Measurements from ENCODE around the gene APMAP. TPM values are rescaled to one million over a fixed set of nuclear protein-coding genes. Genes with fewer than 3 reads are reported as not detected.

APMAP gene
- polyA plus RNA-seq, 1 of the 3 experiments (the other 2 are of a cell fraction) = 107 TPM

GRCh38 chr20:25017257-25017803 is 24.8 kb upstream of the APMAP start:
- no peaks in the 10 kb centered on the region for H3K9me3 ChIP-seq
- H3K9ac ChIP-seq = no peak overlapping the region
- POLR2A ChIA-PET = no interaction called here
- no peak overlapping the region for H3K4me3 ChIP-seq (ENCODE audit: low read depth in 2 of 2, low read length in 1 of 2)
- 75% methylated on average over 13 of the region's 14 CpGs for WGBS (ENCODE audit: low lambda C conversion rate)
- H3K4me2 ChIP-seq = no peak overlapping the region
- no peaks in the 10 kb centered on the region for H3K79me2 ChIP-seq (ENCODE audit: insufficient read depth)
- CTCF ChIA-PET = interaction anchor here (1.7 kb wide), 1 partner anchor 162 kb away, joined by 6 read pairs; no protein-coding TSS in a partner anchor
- no peaks in the 10 kb centered on the region for H4K20me1 ChIP-seq (ENCODE audit: insufficient read depth)
- no peaks in the 10 kb centered on the region; a peak in 1 of 4 replicates for H3K4me1 ChIP-seq (ENCODE audit: control insufficient read depth in 1 of 2, insufficient read depth in 2 of 2, low read depth in 1 of 2, low read length in 1 of 2)
- H3F3A ChIP-seq (replicated peaks; ENCODE audit: insufficient read depth) = no peaks in the 10 kb centered on the region
- TF ChIP-seq, protein P1, sequence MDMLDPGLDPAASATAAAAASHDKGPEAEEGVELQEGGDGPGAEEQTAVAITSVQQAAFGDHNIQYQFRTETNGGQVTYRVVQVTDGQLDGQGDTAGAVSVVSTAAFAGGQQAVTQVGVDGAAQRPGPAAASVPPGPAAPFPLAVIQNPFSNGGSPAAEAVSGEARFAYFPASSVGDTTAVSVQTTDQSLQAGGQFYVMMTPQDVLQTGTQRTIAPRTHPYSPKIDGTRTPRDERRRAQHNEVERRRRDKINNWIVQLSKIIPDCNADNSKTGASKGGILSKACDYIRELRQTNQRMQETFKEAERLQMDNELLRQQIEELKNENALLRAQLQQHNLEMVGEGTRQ (IDR thresholded peaks at IDR 0.05; ENCODE audit: borderline replicate concordance, low read depth, low read length) = no peak
- TF ChIP-seq GABPA (IDR thresholded peaks at IDR 0.05; ENCODE audit: low read depth) (no peak), FOSL2 (IDR thresholded peaks at IDR 0.05; ENCODE audit: borderline replicate concordance, low read depth) (no peak), SIN3A (IDR thresholded peaks at IDR 0.05; ENCODE audit: borderline replicate concordance, low read depth, low read length) (no peak), CHD2 (IDR thresholded peaks at IDR 0.05; ENCODE audit: low read length, partially characterized antibody) (no peak), FOXJ3 (CRISPR knock-in tag; IDR thresholded peaks at IDR 0.05) (no peak), RCOR1 (IDR thresholded peaks at IDR 0.05; ENCODE audit: low read length) (no peak)
- H3K27me3 ChIP-seq (ENCODE audit: insufficient read depth) = no peaks in the 10 kb centered on the region
- no peaks in the 10 kb centered on the region for H3K36me3 ChIP-seq (replicated peaks in 1 of 2; ENCODE audit: control insufficient read depth in 1 of 2, insufficient read depth in 2 of 2, low read length in 1 of 2)
- no peak overlapping the region for H3K27ac ChIP-seq (ENCODE audit: low read depth in 2 of 2, low read length in 1 of 2)
- no peak for DNase-seq
- no peak overlapping the region for H2AFZ ChIP-seq (ENCODE audit: low read depth)
- no peaks in the 10 kb centered on the region for H3K9me2 ChIP-seq

- Histone ChIP-seq H3K4me3 (ENCODE audit: low read depth in 2 of 2, low read length in 1 of 2) (no peak overlapping the region), H3K9me3 (no peaks in the 10 kb centered on the region), H3K36me3 (replicated peaks in 1 of 2; ENCODE audit: control insufficient read depth in 1 of 2, insufficient read depth in 2 of 2, low read length in 1 of 2) (no peaks in the 10 kb centered on the region), H2AFZ (ENCODE audit: low read depth) (no peak overlapping the region), H3K9me2 (no peaks in the 10 kb centered on the region), H3K4me2 (no peak overlapping the region), H3K4me1 (ENCODE audit: control insufficient read depth in 1 of 2, insufficient read depth in 2 of 2, low read depth in 1 of 2, low read length in 1 of 2) (no peaks in the 10 kb centered on the region; a peak in 1 of 4 replicates), H3K27me3 (ENCODE audit: insufficient read depth) (no peaks in the 10 kb centered on the region), H3K27ac (ENCODE audit: low read depth in 2 of 2, low read length in 1 of 2) (no peak overlapping the region), H3F3A (replicated peaks; ENCODE audit: insufficient read depth) (no peaks in the 10 kb centered on the region), H3K79me2 (ENCODE audit: insufficient read depth) (no peaks in the 10 kb centered on the region), H3K9ac (no peak overlapping the region), H4K20me1 (ENCODE audit: insufficient read depth) (no peaks in the 10 kb centered on the region)
- CTCF ChIA-PET = interaction anchor here (1.7 kb wide), 1 partner anchor 162 kb away, joined by 6 read pairs; no protein-coding TSS in a partner anchor
- WGBS (ENCODE audit: low lambda C conversion rate) = 70% methylated on average over 9 of the region's 11 CpGs
- no peak for DNase-seq
- POLR2A ChIA-PET = no interaction called here
- TF ChIP-seq, protein P2, sequence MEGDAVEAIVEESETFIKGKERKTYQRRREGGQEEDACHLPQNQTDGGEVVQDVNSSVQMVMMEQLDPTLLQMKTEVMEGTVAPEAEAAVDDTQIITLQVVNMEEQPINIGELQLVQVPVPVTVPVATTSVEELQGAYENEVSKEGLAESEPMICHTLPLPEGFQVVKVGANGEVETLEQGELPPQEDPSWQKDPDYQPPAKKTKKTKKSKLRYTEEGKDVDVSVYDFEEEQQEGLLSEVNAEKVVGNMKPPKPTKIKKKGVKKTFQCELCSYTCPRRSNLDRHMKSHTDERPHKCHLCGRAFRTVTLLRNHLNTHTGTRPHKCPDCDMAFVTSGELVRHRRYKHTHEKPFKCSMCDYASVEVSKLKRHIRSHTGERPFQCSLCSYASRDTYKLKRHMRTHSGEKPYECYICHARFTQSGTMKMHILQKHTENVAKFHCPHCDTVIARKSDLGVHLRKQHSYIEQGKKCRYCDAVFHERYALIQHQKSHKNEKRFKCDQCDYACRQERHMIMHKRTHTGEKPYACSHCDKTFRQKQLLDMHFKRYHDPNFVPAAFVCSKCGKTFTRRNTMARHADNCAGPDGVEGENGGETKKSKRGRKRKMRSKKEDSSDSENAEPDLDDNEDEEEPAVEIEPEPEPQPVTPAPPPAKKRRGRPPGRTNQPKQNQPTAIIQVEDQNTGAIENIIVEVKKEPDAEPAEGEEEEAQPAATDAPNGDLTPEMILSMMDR (IDR thresholded peaks at IDR 0.05) = no peak
- TF ChIP-seq GATA2 (CRISPR knock-in tag; IDR thresholded peaks at IDR 0.05) (no peak), CHD2 (IDR thresholded peaks at IDR 0.05; ENCODE audit: low read length, partially characterized antibody) (no peak), YY1 (IDR thresholded peaks at IDR 0.05; ENCODE audit: low read depth) (no peak), RAD21 (IDR thresholded peaks at IDR 0.05; ENCODE audit: low read length) (no peak), MEF2A (IDR thresholded peaks at IDR 0.05; ENCODE audit: borderline replicate concordance, low read depth) (no peak), FOXJ3 (CRISPR knock-in tag; IDR thresholded peaks at IDR 0.05) (no peak), FOXM1 (IDR thresholded peaks at IDR 0.05; ENCODE audit: low read depth) (no peak), REST (IDR thresholded peaks at IDR 0.05; ENCODE audit: low read depth, low read length) (no peak), TEAD4 (IDR thresholded peaks at IDR 0.05; ENCODE audit: borderline replicate concordance, insufficient read depth) (no peak), FOSL2 (IDR thresholded peaks at IDR 0.05; ENCODE audit: borderline replicate concordance, low read depth) (no peak), TCF12 (IDR thresholded peaks at IDR 0.05) (no peak), MXI1 (IDR thresholded peaks at IDR 0.05; ENCODE audit: low read depth, low read length) (no peak), ELF1 (IDR thresholded peaks at IDR 0.05) (no peak), EP300 (IDR thresholded peaks at IDR 0.05; ENCODE audit: borderline replicate concordance in 1 of 2, low read depth in 1 of 2, low read length in 1 of 2) (no peak), NFIC (IDR thresholded peaks at IDR 0.05; ENCODE audit: borderline replicate concordance) (no peak), GABPA (IDR thresholded peaks at IDR 0.05; ENCODE audit: low read depth) (no peak), JUND (IDR thresholded peaks at IDR 0.05) (no peak)
- TF ChIP-seq, protein P3, sequence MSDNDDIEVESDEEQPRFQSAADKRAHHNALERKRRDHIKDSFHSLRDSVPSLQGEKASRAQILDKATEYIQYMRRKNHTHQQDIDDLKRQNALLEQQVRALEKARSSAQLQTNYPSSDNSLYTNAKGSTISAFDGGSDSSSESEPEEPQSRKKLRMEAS (IDR thresholded peaks at IDR 0.05; ENCODE audit: low read depth) = no peak
These were observed 23.9 kb upstream of the APMAP start for GRCh38 chr20:25016471-25016870.
